H1 (cell line): ENCODE data around the gene CEP350. TPM values are rescaled to one million over a fixed set of nuclear protein-coding genes. Genes with fewer than 3 reads are reported as not detected.
A peak's percentile ranks its signal among the peaks of the same experiment; 100 is the strongest.

ENCODE experiments used
- SIN3A ChIP-seq, 2 experiments: IDR thresholded peaks in 1 of 2; conservative IDR thresholded peaks in 1 of 2; 2 replicates each; pipeline ENCODE4 v1.6.1; 2011 to 2012; ENCODE audit warnings: low read length in 2 of 2, improper control_type of control experiment in 1 of 2, low read depth in 1 of 2, mild to moderate bottlenecking in 1 of 2
- polyA plus RNA-seq, 7 experiments: library from polyadenylated mRNA; depleted of rRNA in 3 of 7; stranded (reverse) in 5 of 7; unstranded in 2 of 7; fragments of >200 nt in 5 of 7; fragments of 200-250 nt in 2 of 7; gene quantifications; 1 replicate in 5 of 7; 2 replicates in 1 of 7; 4 replicates in 1 of 7; pipeline versions ENCODE4 v1.2.1 to v1.2.3, GENCODE V29; 2011 to 2013; ENCODE audit warnings: missing spikeins in 2 of 7, mixed read lengths in 2 of 7
- total RNA-seq: library from RNA; stranded (reverse); fragmentation: NEBNext Ultra II Directional; extraction: Animal tissue kit (Norgen Biotek cat#: 25700); gene quantifications from 2 replicates; pipeline ENCODE4 v1.2.1, GENCODE V29; 2021
- TF ChIP-seq, protein P1 (sequence below): fragments of 300-600 bp; sonication (generic); IDR thresholded peaks from 2 replicates; pipeline ENCODE4 v1.7.1; 2012; ENCODE audit warnings: low read length, moderate library complexity, mild to moderate bottlenecking, inconsistent platforms; ENCODE audit not compliant: insufficient replicate concordance

CEP350 gene
- total and polyA plus RNA-seq, 2 of the 8 experiments (the other 6 are each of a cell fraction or from before 2014, with no cell fraction given) = 5.6 to 39.4 TPM

DNA sequence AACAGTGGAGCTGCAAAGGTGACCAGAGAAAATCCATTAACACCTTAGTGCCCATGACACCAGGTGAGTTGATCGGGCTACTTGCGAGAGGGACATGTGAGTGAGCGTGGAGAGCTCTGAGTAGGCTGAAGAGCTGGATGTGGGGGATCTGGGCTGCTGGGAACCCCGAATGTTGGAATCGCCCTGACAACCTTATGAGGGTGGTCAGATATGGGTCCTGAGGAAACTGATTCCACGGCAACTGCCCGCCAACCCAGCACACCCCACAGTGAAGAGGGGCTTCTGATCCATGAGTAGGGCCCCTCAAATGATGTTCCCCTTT is 199.4 kb downstream of the CEP350 start (continued):
- TF ChIP-seq, protein P1, sequence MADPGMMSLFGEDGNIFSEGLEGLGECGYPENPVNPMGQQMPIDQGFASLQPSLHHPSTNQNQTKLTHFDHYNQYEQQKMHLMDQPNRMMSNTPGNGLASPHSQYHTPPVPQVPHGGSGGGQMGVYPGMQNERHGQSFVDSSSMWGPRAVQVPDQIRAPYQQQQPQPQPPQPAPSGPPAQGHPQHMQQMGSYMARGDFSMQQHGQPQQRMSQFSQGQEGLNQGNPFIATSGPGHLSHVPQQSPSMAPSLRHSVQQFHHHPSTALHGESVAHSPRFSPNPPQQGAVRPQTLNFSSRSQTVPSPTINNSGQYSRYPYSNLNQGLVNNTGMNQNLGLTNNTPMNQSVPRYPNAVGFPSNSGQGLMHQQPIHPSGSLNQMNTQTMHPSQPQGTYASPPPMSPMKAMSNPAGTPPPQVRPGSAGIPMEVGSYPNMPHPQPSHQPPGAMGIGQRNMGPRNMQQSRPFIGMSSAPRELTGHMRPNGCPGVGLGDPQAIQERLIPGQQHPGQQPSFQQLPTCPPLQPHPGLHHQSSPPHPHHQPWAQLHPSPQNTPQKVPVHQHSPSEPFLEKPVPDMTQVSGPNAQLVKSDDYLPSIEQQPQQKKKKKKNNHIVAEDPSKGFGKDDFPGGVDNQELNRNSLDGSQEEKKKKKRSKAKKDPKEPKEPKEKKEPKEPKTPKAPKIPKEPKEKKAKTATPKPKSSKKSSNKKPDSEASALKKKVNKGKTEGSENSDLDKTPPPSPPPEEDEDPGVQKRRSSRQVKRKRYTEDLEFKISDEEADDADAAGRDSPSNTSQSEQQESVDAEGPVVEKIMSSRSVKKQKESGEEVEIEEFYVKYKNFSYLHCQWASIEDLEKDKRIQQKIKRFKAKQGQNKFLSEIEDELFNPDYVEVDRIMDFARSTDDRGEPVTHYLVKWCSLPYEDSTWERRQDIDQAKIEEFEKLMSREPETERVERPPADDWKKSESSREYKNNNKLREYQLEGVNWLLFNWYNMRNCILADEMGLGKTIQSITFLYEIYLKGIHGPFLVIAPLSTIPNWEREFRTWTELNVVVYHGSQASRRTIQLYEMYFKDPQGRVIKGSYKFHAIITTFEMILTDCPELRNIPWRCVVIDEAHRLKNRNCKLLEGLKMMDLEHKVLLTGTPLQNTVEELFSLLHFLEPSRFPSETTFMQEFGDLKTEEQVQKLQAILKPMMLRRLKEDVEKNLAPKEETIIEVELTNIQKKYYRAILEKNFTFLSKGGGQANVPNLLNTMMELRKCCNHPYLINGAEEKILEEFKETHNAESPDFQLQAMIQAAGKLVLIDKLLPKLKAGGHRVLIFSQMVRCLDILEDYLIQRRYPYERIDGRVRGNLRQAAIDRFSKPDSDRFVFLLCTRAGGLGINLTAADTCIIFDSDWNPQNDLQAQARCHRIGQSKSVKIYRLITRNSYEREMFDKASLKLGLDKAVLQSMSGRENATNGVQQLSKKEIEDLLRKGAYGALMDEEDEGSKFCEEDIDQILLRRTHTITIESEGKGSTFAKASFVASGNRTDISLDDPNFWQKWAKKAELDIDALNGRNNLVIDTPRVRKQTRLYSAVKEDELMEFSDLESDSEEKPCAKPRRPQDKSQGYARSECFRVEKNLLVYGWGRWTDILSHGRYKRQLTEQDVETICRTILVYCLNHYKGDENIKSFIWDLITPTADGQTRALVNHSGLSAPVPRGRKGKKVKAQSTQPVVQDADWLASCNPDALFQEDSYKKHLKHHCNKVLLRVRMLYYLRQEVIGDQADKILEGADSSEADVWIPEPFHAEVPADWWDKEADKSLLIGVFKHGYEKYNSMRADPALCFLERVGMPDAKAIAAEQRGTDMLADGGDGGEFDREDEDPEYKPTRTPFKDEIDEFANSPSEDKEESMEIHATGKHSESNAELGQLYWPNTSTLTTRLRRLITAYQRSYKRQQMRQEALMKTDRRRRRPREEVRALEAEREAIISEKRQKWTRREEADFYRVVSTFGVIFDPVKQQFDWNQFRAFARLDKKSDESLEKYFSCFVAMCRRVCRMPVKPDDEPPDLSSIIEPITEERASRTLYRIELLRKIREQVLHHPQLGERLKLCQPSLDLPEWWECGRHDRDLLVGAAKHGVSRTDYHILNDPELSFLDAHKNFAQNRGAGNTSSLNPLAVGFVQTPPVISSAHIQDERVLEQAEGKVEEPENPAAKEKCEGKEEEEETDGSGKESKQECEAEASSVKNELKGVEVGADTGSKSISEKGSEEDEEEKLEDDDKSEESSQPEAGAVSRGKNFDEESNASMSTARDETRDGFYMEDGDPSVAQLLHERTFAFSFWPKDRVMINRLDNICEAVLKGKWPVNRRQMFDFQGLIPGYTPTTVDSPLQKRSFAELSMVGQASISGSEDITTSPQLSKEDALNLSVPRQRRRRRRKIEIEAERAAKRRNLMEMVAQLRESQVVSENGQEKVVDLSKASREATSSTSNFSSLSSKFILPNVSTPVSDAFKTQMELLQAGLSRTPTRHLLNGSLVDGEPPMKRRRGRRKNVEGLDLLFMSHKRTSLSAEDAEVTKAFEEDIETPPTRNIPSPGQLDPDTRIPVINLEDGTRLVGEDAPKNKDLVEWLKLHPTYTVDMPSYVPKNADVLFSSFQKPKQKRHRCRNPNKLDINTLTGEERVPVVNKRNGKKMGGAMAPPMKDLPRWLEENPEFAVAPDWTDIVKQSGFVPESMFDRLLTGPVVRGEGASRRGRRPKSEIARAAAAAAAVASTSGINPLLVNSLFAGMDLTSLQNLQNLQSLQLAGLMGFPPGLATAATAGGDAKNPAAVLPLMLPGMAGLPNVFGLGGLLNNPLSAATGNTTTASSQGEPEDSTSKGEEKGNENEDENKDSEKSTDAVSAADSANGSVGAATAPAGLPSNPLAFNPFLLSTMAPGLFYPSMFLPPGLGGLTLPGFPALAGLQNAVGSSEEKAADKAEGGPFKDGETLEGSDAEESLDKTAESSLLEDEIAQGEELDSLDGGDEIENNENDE = no peak
- TF ChIP-seq SIN3A (conservative IDR thresholded peaks at IDR 0.05 in 1 of 2, IDR thresholded peaks at IDR 0.05 in 1 of 2; ENCODE audit: low read depth in 1 of 2, low read length in 2 of 2) = peak in 1 of 2 experiments; percentile 15; a peak in 1 of 4 replicates
